ENCODE measurements around the gene ASCL1. TPM values are rescaled to one million over a fixed set of nuclear protein-coding genes. Genes with fewer than 3 reads are reported as not detected.

Gene ASCL1
- not detected in 2 replicates for total RNA-seq (2021)
- not detected for Bru-seq, nascent RNA
- BruChase-seq, experiment 1, labeled RNA remaining after a 2-hour chase: not detected
- BruChase-seq, experiment 2, labeled RNA remaining after a 6-hour chase: not detected
- long read RNA-seq: 0 reads

DNA sequence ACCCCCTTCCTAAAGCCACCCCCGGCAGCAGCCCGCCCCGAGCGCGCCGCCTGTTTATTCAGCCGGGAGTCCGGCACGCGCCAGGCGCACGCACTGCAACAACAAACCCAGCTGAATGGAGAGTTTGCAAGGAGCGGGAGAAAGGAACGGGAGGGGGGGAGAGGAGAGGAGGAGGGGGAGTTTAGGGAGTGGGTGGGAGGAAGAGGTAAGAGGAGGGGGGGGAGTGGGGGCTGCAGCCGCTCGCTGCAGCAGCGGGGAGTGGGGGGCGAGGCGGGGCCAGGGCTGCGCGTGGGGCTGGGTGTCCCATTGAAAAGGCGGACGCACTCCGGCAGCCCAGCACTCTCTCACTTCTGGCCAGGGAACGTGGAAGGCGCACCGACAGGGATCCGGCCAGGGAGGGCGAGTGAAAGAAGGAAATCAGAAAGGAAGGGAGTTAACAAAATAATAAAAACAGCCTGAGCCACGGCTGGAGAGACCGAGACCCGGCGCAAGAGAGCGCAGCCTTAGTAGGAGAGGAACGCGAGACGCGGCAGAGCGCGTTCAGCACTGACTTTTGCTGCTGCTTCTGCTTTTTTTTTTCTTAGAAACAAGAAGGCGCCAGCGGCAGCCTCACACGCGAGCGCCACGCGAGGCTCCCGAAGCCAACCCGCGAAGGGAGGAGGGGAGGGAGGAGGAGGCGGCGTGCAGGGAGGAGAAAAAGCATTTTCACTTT lies at the start of gene ASCL1:
Gene ASCL1, plus strand, starts transcription at position 336 of the 712 bp plus-strand sequence. CDS start 571 bp downstream, outside the sequence.
- Histone ChIP-seq H3K4me3 (ENCODE audit: low read depth, low read length, poor library complexity, severe bottlenecking) (peak within 1 kb of the TSS; percentile 12), H3K4me1 (ENCODE audit: insufficient read depth, low read length, poor library complexity, severe bottlenecking) (no peaks in the 10 kb centered on the region), H3K9me3 (ENCODE audit: low read depth, low read length, poor library complexity, severe bottlenecking) (no peaks in the 10 kb centered on the region), H3K27ac (ENCODE audit: low read depth, low read length, poor library complexity, severe bottlenecking) (no peak within 1 kb of the TSS), H3K27me3 (replicated peaks; ENCODE audit: insufficient read depth, low read depth, low read length, poor library complexity) (peaks cover 100% of the 10 kb centered on the region), H3K36me3 (ENCODE audit: insufficient read depth, low read length, poor library complexity, severe bottlenecking) (no peaks in the 10 kb centered on the region)
- peak; percentile 18 for DNase-seq (ENCODE audit: low spot score)
- intact Hi-C loops (cut with micrococcal nuclease; ENCODE audit: unreplicated experiment): no loop called here
- BruUV-seq (replicated peaks): no TSS peak
- POLR2A ChIA-PET (ENCODE audit: low non-redundant PET): no interaction called here
- TF ChIP-seq, protein P1, sequence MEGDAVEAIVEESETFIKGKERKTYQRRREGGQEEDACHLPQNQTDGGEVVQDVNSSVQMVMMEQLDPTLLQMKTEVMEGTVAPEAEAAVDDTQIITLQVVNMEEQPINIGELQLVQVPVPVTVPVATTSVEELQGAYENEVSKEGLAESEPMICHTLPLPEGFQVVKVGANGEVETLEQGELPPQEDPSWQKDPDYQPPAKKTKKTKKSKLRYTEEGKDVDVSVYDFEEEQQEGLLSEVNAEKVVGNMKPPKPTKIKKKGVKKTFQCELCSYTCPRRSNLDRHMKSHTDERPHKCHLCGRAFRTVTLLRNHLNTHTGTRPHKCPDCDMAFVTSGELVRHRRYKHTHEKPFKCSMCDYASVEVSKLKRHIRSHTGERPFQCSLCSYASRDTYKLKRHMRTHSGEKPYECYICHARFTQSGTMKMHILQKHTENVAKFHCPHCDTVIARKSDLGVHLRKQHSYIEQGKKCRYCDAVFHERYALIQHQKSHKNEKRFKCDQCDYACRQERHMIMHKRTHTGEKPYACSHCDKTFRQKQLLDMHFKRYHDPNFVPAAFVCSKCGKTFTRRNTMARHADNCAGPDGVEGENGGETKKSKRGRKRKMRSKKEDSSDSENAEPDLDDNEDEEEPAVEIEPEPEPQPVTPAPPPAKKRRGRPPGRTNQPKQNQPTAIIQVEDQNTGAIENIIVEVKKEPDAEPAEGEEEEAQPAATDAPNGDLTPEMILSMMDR (conservative IDR thresholded peaks at IDR 0.05; ENCODE audit: low read depth, low read length): no peak
- TF ChIP-seq EZH2 (IDR thresholded peaks at IDR 0.05; ENCODE audit: borderline replicate concordance, low read depth, low read length, poor library complexity, severe bottlenecking): peak; percentile 9
- CTCF ChIA-PET: no interaction called here

- H3K9me3 ChIP-seq (ENCODE audit: low read depth, low read length, poor library complexity, severe bottlenecking): no peaks in the 10 kb centered on the region
- no peaks in the 10 kb centered on the region for H3K36me3 ChIP-seq (ENCODE audit: insufficient read depth, low read length, poor library complexity, severe bottlenecking)
- H3K27me3 ChIP-seq (replicated peaks; ENCODE audit: insufficient read depth, low read depth, low read length, poor library complexity): peaks cover 32% of the 10 kb centered on the region
- no peak overlapping the region for H3K27ac ChIP-seq (ENCODE audit: low read depth, low read length, poor library complexity, severe bottlenecking)
- intact Hi-C loops (cut with micrococcal nuclease; ENCODE audit: unreplicated experiment): no loop called here
- BruUV-seq (replicated peaks): no TSS peak
- ChIA-PET POLR2A (ENCODE audit: low non-redundant PET) (no interaction called here), CTCF (no interaction called here)
- TF ChIP-seq, protein P1 (conservative IDR thresholded peaks at IDR 0.05; ENCODE audit: low read depth, low read length): no peak
- TF ChIP-seq EZH2 (IDR thresholded peaks at IDR 0.05; ENCODE audit: borderline replicate concordance, low read depth, low read length, poor library complexity, severe bottlenecking): no peak
- H3K4me1 ChIP-seq (ENCODE audit: insufficient read depth, low read length, poor library complexity, severe bottlenecking): no peaks in the 10 kb centered on the region
- DNase-seq (ENCODE audit: low spot score): no peak
- no peak overlapping the region for H3K4me3 ChIP-seq (ENCODE audit: low read depth, low read length, poor library complexity, severe bottlenecking)
These were observed 49.6 kb upstream of the ASCL1 start for GRCh38 chr12:102907918-102908317.

- H3K27me3 ChIP-seq (replicated peaks; ENCODE audit: insufficient read depth, low read depth, low read length, poor library complexity): peaks cover 20% of the 10 kb centered on the region
- H3K9me3 ChIP-seq (ENCODE audit: low read depth, low read length, poor library complexity, severe bottlenecking): no peaks in the 10 kb centered on the region
- no peaks in the 10 kb centered on the region for H3K4me1 ChIP-seq (ENCODE audit: insufficient read depth, low read length, poor library complexity, severe bottlenecking)
- H3K27ac ChIP-seq (ENCODE audit: low read depth, low read length, poor library complexity, severe bottlenecking): no peak overlapping the region
- ChIA-PET CTCF (no interaction called here), POLR2A (ENCODE audit: low non-redundant PET) (no interaction called here)
- no TSS peak for BruUV-seq (replicated peaks)
- no peaks in the 10 kb centered on the region for H3K36me3 ChIP-seq (ENCODE audit: insufficient read depth, low read length, poor library complexity, severe bottlenecking)
- TF ChIP-seq EZH2 (IDR thresholded peaks at IDR 0.05; ENCODE audit: borderline replicate concordance, low read depth, low read length, poor library complexity, severe bottlenecking): no peak
- TF ChIP-seq, protein P1 (conservative IDR thresholded peaks at IDR 0.05; ENCODE audit: low read depth, low read length): no peak
- intact Hi-C loops (cut with micrococcal nuclease; ENCODE audit: unreplicated experiment): no loop called here
- H3K4me3 ChIP-seq (ENCODE audit: low read depth, low read length, poor library complexity, severe bottlenecking): no peak overlapping the region
- no peak for DNase-seq (ENCODE audit: low spot score)
These were observed 47.3 kb upstream of the ASCL1 start for GRCh38 chr12:102910137-102910536.
